ENCODE data around the gene MINK1.
"Not testable (repeated sequence)": the region's sequence is repeated elsewhere in the genome, so short reads cannot be mapped to it uniquely, and the experiment has no call there.

The MINK1 gene

GRCh38 chr17:4810696-4811290 is 22.3 kb upstream of the MINK1 start:
- in situ Hi-C loops (cut with MboI; ENCODE audit: low sequenced_read_pairs), result no loop called here

- in situ Hi-C loops (cut with MboI; ENCODE audit: low sequenced_read_pairs), result no loop called here
These were observed 21.7 kb upstream of the MINK1 start for GRCh38 chr17:4811471-4811870.

- in situ Hi-C loops (cut with MboI; ENCODE audit: low sequenced_read_pairs), result no loop called here
These were observed 20.4 kb upstream of the MINK1 start for GRCh38 chr17:4812690-4813089.

- in situ Hi-C loops (cut with MboI; ENCODE audit: low sequenced_read_pairs), result no loop called here
These were observed 18.0 kb upstream of the MINK1 start for GRCh38 chr17:4815043-4815675.

- in situ Hi-C loops (cut with MboI; ENCODE audit: low sequenced_read_pairs), result no loop called here
These were observed 16.3 kb upstream of the MINK1 start for GRCh38 chr17:4816826-4817225.

- in situ Hi-C loops (cut with MboI; ENCODE audit: low sequenced_read_pairs), result no loop called here
These were observed 14.9 kb upstream of the MINK1 start for GRCh38 chr17:4818276-4818675.

- in situ Hi-C loops (cut with MboI; ENCODE audit: low sequenced_read_pairs), result no loop called here
These were observed 10.3 kb upstream of the MINK1 start for GRCh38 chr17:4822835-4823234.

- in situ Hi-C loops (cut with MboI; ENCODE audit: low sequenced_read_pairs), result no loop called here
These were observed 9.6 kb upstream of the MINK1 start for GRCh38 chr17:4823373-4824089.

- in situ Hi-C loops (cut with MboI; ENCODE audit: low sequenced_read_pairs), result no loop called here
These were observed 5.7 kb upstream of the MINK1 start for GRCh38 chr17:4827399-4827798.

- in situ Hi-C loops (cut with MboI; ENCODE audit: low sequenced_read_pairs), result not testable (repeated sequence)
These were observed 337 bp upstream of the MINK1 start for GRCh38 chr17:4832829-4833177.

- in situ Hi-C loops (cut with MboI; ENCODE audit: low sequenced_read_pairs), result no loop called here
These were observed 971 bp downstream of the MINK1 start for GRCh38 chr17:4833941-4834680.

- in situ Hi-C loops (cut with MboI; ENCODE audit: low sequenced_read_pairs), result no loop called here
These were observed 1.5 kb downstream of the MINK1 start for GRCh38 chr17:4834681-4835020.

GRCh38 chr17:4836221-4836620 is 3.1 kb downstream of the MINK1 start:
- in situ Hi-C loops (cut with MboI; ENCODE audit: low sequenced_read_pairs), result no loop called here

GRCh38 chr17:4837471-4838308 is 4.5 kb downstream of the MINK1 start:
- in situ Hi-C loops (cut with MboI; ENCODE audit: low sequenced_read_pairs), result no loop called here

- in situ Hi-C loops (cut with MboI; ENCODE audit: low sequenced_read_pairs), result no loop called here
These were observed 5.2 kb downstream of the MINK1 start for GRCh38 chr17:4838309-4838785.

GRCh38 chr17:4839221-4839620 is 6.1 kb downstream of the MINK1 start:
- in situ Hi-C loops (cut with MboI; ENCODE audit: low sequenced_read_pairs), result no loop called here

GRCh38 chr17:4839965-4840892 is 7.1 kb downstream of the MINK1 start:
- in situ Hi-C loops (cut with MboI; ENCODE audit: low sequenced_read_pairs), result no loop called here

GRCh38 chr17:4840893-4841242 is 7.7 kb downstream of the MINK1 start:
- in situ Hi-C loops (cut with MboI; ENCODE audit: low sequenced_read_pairs), result no loop called here

GRCh38 chr17:4842376-4842775 is 9.2 kb downstream of the MINK1 start:
- in situ Hi-C loops (cut with MboI; ENCODE audit: low sequenced_read_pairs), result no loop called here
